ENCODE data around the gene THSD7A.

DNA sequence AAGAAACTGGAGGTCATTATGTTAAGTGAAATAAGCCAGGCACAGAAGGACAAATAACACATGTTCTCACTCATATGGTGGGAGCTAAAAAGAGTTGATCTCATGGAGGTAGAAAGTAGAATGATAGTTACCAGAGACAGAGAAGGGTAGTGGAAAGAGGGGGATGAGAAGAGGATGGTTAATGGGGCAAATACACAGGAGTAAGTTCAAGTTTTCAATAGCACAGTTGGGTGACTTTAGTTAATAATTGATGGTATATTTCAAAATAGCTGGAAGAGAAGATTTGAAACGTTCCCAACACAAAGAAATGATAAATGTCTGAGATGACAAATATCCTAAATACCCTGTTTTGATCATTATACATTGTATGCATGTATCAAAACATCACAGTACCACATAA is 261.8 kb downstream of the THSD7A start:
- TF ChIP-seq, protein P1, sequence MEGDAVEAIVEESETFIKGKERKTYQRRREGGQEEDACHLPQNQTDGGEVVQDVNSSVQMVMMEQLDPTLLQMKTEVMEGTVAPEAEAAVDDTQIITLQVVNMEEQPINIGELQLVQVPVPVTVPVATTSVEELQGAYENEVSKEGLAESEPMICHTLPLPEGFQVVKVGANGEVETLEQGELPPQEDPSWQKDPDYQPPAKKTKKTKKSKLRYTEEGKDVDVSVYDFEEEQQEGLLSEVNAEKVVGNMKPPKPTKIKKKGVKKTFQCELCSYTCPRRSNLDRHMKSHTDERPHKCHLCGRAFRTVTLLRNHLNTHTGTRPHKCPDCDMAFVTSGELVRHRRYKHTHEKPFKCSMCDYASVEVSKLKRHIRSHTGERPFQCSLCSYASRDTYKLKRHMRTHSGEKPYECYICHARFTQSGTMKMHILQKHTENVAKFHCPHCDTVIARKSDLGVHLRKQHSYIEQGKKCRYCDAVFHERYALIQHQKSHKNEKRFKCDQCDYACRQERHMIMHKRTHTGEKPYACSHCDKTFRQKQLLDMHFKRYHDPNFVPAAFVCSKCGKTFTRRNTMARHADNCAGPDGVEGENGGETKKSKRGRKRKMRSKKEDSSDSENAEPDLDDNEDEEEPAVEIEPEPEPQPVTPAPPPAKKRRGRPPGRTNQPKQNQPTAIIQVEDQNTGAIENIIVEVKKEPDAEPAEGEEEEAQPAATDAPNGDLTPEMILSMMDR (IDR thresholded peaks at IDR 0.05), result no peak
- no peak for TF ChIP-seq POLR2A (IDR thresholded peaks at IDR 0.05)

Measured in lower leg skin (tissue), 3 donors.